ENCODE data around the gene MITF. TPM values are rescaled to one million over a fixed set of nuclear protein-coding genes. Genes with fewer than 3 reads are reported as not detected.

MITF gene
- total RNA-seq, 4 donors from 2014 or later = 19.4 to 35.3 (median 21.7) TPM

DNA sequence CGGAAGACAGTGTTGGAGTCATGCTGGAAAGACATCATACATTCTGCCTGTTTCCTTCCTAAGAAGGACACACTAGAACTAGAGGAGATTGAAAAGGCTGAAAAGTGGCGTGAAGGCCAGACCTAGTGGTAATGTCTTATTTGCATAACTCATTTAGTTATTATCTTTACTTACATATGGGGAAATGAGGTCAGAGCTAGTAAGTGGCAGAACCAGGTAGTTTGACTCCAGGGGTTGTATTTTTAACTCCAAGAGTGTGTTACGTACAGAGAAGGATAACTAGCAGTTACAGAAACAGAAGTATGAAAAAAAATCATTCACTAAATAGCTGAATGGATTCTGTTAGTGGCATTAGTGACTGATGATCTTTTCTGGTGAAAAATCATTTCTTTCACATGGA lies 108.0 kb downstream of the MITF start:
- no peak for DNase-seq (ENCODE audit: low spot score in 2 of 2)

DNA sequence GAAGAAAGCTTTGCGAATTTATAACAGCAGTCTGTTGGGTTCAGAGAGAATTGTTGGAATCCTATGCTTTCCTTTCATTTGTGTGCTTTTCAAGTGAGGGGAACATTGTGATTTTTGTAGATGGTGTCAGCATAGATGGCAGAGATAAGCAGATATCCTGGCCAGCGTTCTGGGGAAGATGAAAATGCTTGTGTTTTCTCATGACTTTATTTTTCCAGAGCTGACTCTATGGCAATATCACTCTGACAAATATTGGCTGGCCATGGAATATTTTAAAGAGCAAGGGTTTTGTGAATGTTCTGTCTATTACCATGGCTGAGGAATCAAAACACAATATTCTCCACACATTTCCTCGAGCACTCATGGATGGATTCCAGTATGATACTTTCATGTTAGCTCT lies 108.8 kb downstream of the MITF start:
- no peaks in the 10 kb centered on the region for H3K4me1 ChIP-seq
- H3K27ac ChIP-seq = no peak overlapping the region
- H3K27me3 ChIP-seq = no peaks in the 10 kb centered on the region
- DNase-seq (ENCODE audit: low spot score in 2 of 2) = no peak
- H3K4me3 ChIP-seq = no peak overlapping the region
- no peaks in the 10 kb centered on the region for H3K36me3 ChIP-seq
- H3K9me3 ChIP-seq = no peaks in the 10 kb centered on the region
- WGBS = 51% methylated on average over 3 of the region's 3 CpGs
- TF ChIP-seq EP300 (IDR thresholded peaks at IDR 0.05) (no peak), POLR2A (IDR thresholded peaks at IDR 0.05) (no peak), POLR2AphosphoS5 (IDR thresholded peaks at IDR 0.05) (no peak)
- TF ChIP-seq, protein P1, sequence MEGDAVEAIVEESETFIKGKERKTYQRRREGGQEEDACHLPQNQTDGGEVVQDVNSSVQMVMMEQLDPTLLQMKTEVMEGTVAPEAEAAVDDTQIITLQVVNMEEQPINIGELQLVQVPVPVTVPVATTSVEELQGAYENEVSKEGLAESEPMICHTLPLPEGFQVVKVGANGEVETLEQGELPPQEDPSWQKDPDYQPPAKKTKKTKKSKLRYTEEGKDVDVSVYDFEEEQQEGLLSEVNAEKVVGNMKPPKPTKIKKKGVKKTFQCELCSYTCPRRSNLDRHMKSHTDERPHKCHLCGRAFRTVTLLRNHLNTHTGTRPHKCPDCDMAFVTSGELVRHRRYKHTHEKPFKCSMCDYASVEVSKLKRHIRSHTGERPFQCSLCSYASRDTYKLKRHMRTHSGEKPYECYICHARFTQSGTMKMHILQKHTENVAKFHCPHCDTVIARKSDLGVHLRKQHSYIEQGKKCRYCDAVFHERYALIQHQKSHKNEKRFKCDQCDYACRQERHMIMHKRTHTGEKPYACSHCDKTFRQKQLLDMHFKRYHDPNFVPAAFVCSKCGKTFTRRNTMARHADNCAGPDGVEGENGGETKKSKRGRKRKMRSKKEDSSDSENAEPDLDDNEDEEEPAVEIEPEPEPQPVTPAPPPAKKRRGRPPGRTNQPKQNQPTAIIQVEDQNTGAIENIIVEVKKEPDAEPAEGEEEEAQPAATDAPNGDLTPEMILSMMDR (IDR thresholded peaks at IDR 0.05) = no peak

More for the DNA sequence above, 108.0 kb downstream of the MITF start:
- Histone ChIP-seq H3K27me3 (no peaks in the 10 kb centered on the region), H3K4me1 (no peaks in the 10 kb centered on the region), H3K36me3 (no peaks in the 10 kb centered on the region), H3K9me3 (no peaks in the 10 kb centered on the region), H3K27ac (no peak overlapping the region), H3K4me3 (no peak overlapping the region)
- 89% methylated on average over 3 of the region's 3 CpGs for WGBS
- no peak for TF ChIP-seq POLR2A (IDR thresholded peaks at IDR 0.05)
- TF ChIP-seq EP300 (IDR thresholded peaks at IDR 0.05) = no peak
- TF ChIP-seq POLR2AphosphoS5 (IDR thresholded peaks at IDR 0.05) = no peak
- TF ChIP-seq, protein P1 (IDR thresholded peaks at IDR 0.05) = no peak

DNA sequence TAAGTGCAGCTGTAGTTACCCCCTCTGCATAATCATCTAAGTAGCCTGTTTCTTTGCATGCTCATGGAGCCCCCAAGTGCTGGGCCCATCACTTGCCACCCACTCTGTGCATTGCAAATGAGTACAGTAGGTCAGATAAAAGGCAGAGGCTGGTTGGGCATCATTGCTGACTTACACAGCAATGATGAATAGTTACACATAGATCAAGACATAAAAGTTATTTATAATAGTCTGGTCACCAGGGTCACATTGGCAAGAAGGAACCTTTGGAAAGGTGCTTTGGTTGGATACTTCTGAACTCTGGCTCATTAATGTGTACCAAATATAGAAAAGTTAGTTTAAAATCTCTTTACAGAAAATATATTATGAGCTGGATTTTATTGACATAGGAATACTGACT lies 111.6 kb downstream of the MITF start:
- no peak for DNase-seq (ENCODE audit: low spot score in 2 of 2)
- Histone ChIP-seq H3K36me3 (no peaks in the 10 kb centered on the region), H3K4me1 (no peaks in the 10 kb centered on the region), H3K9me3 (no peaks in the 10 kb centered on the region), H3K27me3 (no peaks in the 10 kb centered on the region), H3K4me3 (no peak overlapping the region), H3K27ac (no peak overlapping the region)
- TF ChIP-seq EP300 (IDR thresholded peaks at IDR 0.05) (no peak), POLR2AphosphoS5 (IDR thresholded peaks at IDR 0.05) (no peak), POLR2A (IDR thresholded peaks at IDR 0.05) (no peak)

DNA sequence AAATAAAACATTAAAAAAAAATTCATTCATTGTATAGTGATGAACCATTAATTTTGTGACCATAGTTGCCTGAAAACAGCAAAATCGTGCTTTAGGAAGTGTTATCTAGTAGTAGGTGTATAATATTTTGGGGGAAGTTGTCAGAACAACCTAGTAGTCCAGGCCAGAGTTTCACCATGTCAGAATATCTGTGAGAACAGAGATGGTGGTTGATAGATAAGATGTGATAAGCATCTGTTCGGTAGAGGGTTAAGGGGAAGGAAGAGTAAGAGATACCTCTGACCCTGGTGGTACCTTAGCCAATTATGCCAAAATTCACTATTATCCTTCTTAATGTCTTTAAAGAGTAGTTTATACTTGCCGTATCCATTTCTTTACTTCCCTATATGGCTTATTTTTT lies 113.8 kb downstream of the MITF start:
- Histone ChIP-seq H3K4me3 (no peak overlapping the region), H3K9me3 (no peaks in the 10 kb centered on the region), H3K27ac (no peak overlapping the region), H3K4me1 (no peaks in the 10 kb centered on the region), H3K36me3 (no peaks in the 10 kb centered on the region), H3K27me3 (no peaks in the 10 kb centered on the region)
- TF ChIP-seq POLR2AphosphoS5 (IDR thresholded peaks at IDR 0.05) = no peak
- TF ChIP-seq, protein P1 (IDR thresholded peaks at IDR 0.05) = no peak
- no peak for TF ChIP-seq EP300 (IDR thresholded peaks at IDR 0.05)
- no peak for DNase-seq (ENCODE audit: low spot score in 2 of 2)
- WGBS = 74% methylated on average over 3 of the region's 3 CpGs

DNA sequence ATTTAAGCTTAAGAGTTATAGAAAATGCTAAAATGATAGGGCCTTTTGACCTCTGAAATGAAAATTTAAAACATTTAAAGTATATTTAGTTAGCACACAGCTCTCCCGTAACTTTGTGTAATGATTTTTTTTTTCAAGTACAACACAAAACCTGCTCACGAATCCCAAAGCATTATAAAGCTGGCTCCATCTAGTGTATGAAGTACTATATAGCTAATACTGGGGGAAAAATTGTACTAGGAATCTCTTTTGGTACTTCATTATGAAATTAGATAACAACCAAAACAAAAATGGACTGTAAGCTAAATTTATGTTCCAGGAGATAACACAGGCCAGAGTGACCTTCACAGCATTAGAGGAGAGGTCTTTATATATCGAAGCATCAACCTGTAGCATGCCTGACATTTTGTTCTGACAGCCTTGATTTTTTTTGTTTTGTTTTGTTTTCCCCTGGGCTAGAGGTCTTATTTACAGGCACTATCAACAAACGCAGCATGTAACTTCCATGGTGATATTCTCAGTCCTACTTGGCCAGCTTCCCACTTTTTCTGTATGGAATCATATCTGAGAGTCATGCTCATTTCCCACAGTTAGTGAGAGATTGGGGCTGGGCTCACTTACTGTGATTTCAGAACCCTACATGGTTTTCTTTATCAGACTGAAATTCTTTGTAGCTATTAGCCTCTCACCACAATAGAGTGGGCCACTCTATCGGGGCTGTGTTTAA lies 116.3 kb downstream of the MITF start:
- TF ChIP-seq, protein P1 (IDR thresholded peaks at IDR 0.05) = no peak
- TF ChIP-seq POLR2A (IDR thresholded peaks at IDR 0.05) (no peak), POLR2AphosphoS5 (IDR thresholded peaks at IDR 0.05) (no peak), EP300 (IDR thresholded peaks at IDR 0.05) (no peak)
- no peaks in the 10 kb centered on the region for H3K4me1 ChIP-seq
- H3K27ac ChIP-seq = no peak overlapping the region
- H3K27me3 ChIP-seq = no peaks in the 10 kb centered on the region
- no peak for DNase-seq (ENCODE audit: low spot score in 2 of 2)
- WGBS = 40% methylated on average over 5 of the region's 5 CpGs
- no peaks in the 10 kb centered on the region for H3K9me3 ChIP-seq
- no peaks in the 10 kb centered on the region for H3K36me3 ChIP-seq
- H3K4me3 ChIP-seq = no peak overlapping the region

Measured in suprapubic skin (tissue), 4 donors.